ENCODE results near the gene MREG.
"Not testable (repeated sequence)": the region's sequence is repeated elsewhere in the genome, so short reads cannot be mapped to it uniquely, and the experiment has no call there.

Gene MREG

GRCh38 chr2:215966951-215967350 is 46.4 kb downstream of the MREG start:
- H3K36me3 ChIP-seq (ENCODE audit: control insufficient read depth in 5 of 5, insufficient read depth in 5 of 5, low read length in 5 of 5) = peaks cover 3 to 7% (median 6%) of the 10 kb centered on the region in 5 donors
- H3K27me3 ChIP-seq (ENCODE audit: control insufficient read depth in 5 of 5, insufficient read depth in 4 of 5, low read length in 5 of 5) = no peaks in the 10 kb centered on the region
- peaks cover 0 to 20% (median 4%) of the 10 kb centered on the region in 5 donors for H3K4me1 ChIP-seq (ENCODE audit: control insufficient read depth in 5 of 5, insufficient read depth in 5 of 5, low read length in 5 of 5)
- no peaks in the 10 kb centered on the region for H3K9me3 ChIP-seq (ENCODE audit: control insufficient read depth in 5 of 5, low read length in 5 of 5)
- H3K9ac ChIP-seq (ENCODE audit: low read length in 5 of 5) = no peak overlapping the region
- no peak overlapping the region for H3K27ac ChIP-seq (ENCODE audit: low read depth, low read length)
- no peak overlapping the region for H3K4me3 ChIP-seq (ENCODE audit: low read depth in 1 of 5, low read length in 5 of 5)

DNA sequence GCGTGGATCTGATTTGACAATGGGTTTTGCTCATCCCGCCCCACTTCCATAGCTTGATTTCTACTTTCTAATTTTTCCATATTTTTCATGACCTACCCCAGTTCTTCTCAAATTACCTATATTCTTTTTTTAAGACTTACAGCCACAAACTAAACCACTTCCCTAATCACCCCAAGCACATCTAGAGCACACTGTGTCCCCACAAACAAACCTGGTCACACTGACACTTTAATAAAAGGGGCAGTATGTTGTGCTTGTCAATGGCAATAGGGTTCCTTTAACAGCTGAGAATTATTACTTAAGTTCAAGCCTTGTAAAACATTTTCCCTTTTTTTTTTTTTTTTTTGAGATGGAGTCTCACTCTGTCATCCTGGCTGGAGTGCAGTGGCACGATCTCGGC is 47.1 kb downstream of the MREG start:
- Histone ChIP-seq H3K27me3 (ENCODE audit: control insufficient read depth in 5 of 5, insufficient read depth in 4 of 5, low read length in 5 of 5) (no peaks in the 10 kb centered on the region), H3K9ac (ENCODE audit: low read length in 5 of 5) (no peak overlapping the region), H3K9me3 (ENCODE audit: control insufficient read depth in 5 of 5, low read length in 5 of 5) (no peaks in the 10 kb centered on the region), H3K4me3 (ENCODE audit: low read depth in 1 of 5, low read length in 5 of 5) (no peak overlapping the region), H3K27ac (ENCODE audit: low read depth, low read length) (no peak overlapping the region), H3K36me3 (ENCODE audit: control insufficient read depth in 5 of 5, insufficient read depth in 5 of 5, low read length in 5 of 5) (peaks cover 0 to 3% (median 0%) of the 10 kb centered on the region in 5 donors), H3K4me1 (ENCODE audit: control insufficient read depth in 5 of 5, insufficient read depth in 5 of 5, low read length in 5 of 5) (peaks cover 2 to 25% (median 9%) of the 10 kb centered on the region in 5 donors)

- no peaks in the 10 kb centered on the region for H3K27me3 ChIP-seq (ENCODE audit: control insufficient read depth in 5 of 5, insufficient read depth in 4 of 5, low read length in 5 of 5)
- H3K36me3 ChIP-seq (ENCODE audit: control insufficient read depth in 5 of 5, insufficient read depth in 5 of 5, low read length in 5 of 5) = peaks cover 0 to 8% (median 0%) of the 10 kb centered on the region in 5 donors
- H3K4me3 ChIP-seq (ENCODE audit: low read depth in 1 of 5, low read length in 5 of 5) = no peak overlapping the region
Observed at GRCh38 chr2:215965532-215966165, 47.7 kb downstream of the MREG start.

DNA sequence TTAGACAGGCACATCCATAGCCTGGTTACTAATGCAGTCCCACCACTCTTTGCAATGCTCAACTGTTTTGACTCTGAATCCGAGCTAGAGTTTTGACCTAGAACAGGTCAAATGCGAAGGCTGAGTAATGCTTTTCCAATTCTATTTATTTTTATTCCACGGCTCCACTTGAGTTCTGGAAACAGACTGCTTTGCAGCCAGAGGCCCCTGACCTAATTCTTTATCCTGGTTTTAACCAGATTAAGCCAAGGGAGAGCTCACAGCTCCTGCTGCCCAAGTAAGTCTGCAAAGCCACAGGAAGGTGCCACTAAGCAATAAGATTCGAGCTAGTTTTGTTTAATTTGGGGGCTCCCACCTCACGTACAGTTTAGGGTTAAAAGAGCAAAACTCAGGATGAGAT is 51.4 kb downstream of the MREG start:
- Histone ChIP-seq H3K4me1 (ENCODE audit: control insufficient read depth in 5 of 5, insufficient read depth in 5 of 5, low read length in 5 of 5) (peaks cover 2 to 22% (median 9%) of the 10 kb centered on the region in 5 donors), H3K27ac (ENCODE audit: low read depth, low read length) (peak overlapping the region; percentile 42), H3K4me3 (ENCODE audit: low read depth in 1 of 5, low read length in 5 of 5) (no peak overlapping the region), H3K27me3 (ENCODE audit: control insufficient read depth in 5 of 5, insufficient read depth in 4 of 5, low read length in 5 of 5) (no peaks in the 10 kb centered on the region), H3K9me3 (ENCODE audit: control insufficient read depth in 5 of 5, low read length in 5 of 5) (no peaks in the 10 kb centered on the region), H3K9ac (ENCODE audit: low read length in 5 of 5) (peak overlapping the region in 1 of 5 donors; percentile 16), H3K36me3 (ENCODE audit: control insufficient read depth in 5 of 5, insufficient read depth in 5 of 5, low read length in 5 of 5) (peaks cover 0 to 8% (median 0%) of the 10 kb centered on the region in 5 donors)

More at GRCh38 chr2:215965532-215966165, 47.7 kb downstream of the MREG start:
- Histone ChIP-seq H3K4me1 (ENCODE audit: control insufficient read depth in 5 of 5, insufficient read depth in 5 of 5, low read length in 5 of 5) (peaks cover 2 to 25% (median 9%) of the 10 kb centered on the region in 5 donors), H3K27ac (ENCODE audit: low read depth, low read length) (no peak overlapping the region), H3K9me3 (ENCODE audit: control insufficient read depth in 5 of 5, low read length in 5 of 5) (no peaks in the 10 kb centered on the region), H3K9ac (ENCODE audit: low read length in 5 of 5) (no peak overlapping the region)

- Histone ChIP-seq H3K9ac (ENCODE audit: low read length in 5 of 5) (no peak overlapping the region), H3K9me3 (ENCODE audit: control insufficient read depth in 5 of 5, low read length in 5 of 5) (no peaks in the 10 kb centered on the region), H3K27me3 (ENCODE audit: control insufficient read depth in 5 of 5, insufficient read depth in 4 of 5, low read length in 5 of 5) (no peaks in the 10 kb centered on the region), H3K4me1 (ENCODE audit: control insufficient read depth in 5 of 5, insufficient read depth in 5 of 5, low read length in 5 of 5) (peaks cover 2 to 30% (median 9%) of the 10 kb centered on the region in 5 donors), H3K4me3 (ENCODE audit: low read depth in 1 of 5, low read length in 5 of 5) (no peak overlapping the region), H3K27ac (ENCODE audit: low read depth, low read length) (no peak overlapping the region), H3K36me3 (ENCODE audit: control insufficient read depth in 5 of 5, insufficient read depth in 5 of 5, low read length in 5 of 5) (peaks cover 0 to 11% (median 0%) of the 10 kb centered on the region in 5 donors)
Observed at GRCh38 chr2:215958257-215958656, 55.1 kb downstream of the MREG start.

DNA sequence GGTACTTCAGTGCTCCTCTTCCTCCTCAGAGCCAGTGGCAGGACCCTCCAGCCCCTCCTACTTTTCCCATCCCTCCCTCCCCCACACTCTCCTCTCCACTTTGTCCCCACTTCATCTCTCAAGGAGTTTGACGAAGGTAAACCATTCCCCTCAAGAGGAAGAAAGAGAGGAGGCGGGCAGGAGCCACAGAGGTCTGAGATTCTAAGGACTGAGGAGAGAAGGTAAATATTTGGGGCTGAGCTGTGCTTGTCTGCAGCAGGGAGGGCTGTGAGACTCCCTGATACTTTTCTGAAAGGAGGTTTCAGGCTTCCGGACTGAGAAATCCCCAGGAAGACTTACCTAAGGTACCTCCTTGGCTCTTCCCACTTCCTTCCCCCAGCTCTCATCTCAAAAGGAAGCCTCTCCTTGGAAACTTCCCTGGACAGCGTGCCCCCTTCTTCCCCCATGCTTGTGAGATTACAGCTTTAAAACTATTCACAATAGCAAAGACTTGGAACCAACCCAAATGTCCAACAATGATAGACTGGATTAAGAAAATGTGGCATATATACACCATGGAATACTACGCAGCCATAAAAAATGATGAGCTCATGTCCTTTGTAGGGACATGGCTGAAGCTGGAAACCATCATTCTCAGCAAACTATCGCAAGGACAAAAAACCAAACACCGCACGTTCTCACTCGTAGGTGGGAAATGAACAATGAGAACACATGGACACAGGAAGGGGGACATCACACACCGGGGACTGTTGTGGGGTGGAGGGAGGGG is 55.8 kb downstream of the MREG start:
- H3K4me3 ChIP-seq (ENCODE audit: low read depth in 1 of 5, low read length in 5 of 5); H3K36me3 ChIP-seq (ENCODE audit: control insufficient read depth in 5 of 5, insufficient read depth in 5 of 5, low read length in 5 of 5); H3K9me3 ChIP-seq (ENCODE audit: control insufficient read depth in 5 of 5, low read length in 5 of 5); H3K27ac ChIP-seq (ENCODE audit: low read depth, low read length); H3K9ac ChIP-seq (ENCODE audit: low read length in 5 of 5); H3K27me3 ChIP-seq (ENCODE audit: control insufficient read depth in 5 of 5, insufficient read depth in 4 of 5, low read length in 5 of 5): not testable (repeated sequence)
- peaks cover 2 to 25% (median 9%) of the 10 kb centered on the region in 5 donors for H3K4me1 ChIP-seq (ENCODE audit: control insufficient read depth in 5 of 5, insufficient read depth in 5 of 5, low read length in 5 of 5)

- Histone ChIP-seq H3K27me3 (ENCODE audit: control insufficient read depth in 5 of 5, insufficient read depth in 4 of 5, low read length in 5 of 5) (no peaks in the 10 kb centered on the region), H3K4me1 (ENCODE audit: control insufficient read depth in 5 of 5, insufficient read depth in 5 of 5, low read length in 5 of 5) (peaks cover 0 to 10% (median 0%) of the 10 kb centered on the region in 5 donors), H3K9ac (ENCODE audit: low read length in 5 of 5) (no peak overlapping the region), H3K9me3 (ENCODE audit: control insufficient read depth in 5 of 5, low read length in 5 of 5) (no peaks in the 10 kb centered on the region), H3K4me3 (ENCODE audit: low read depth in 1 of 5, low read length in 5 of 5) (no peak overlapping the region), H3K27ac (ENCODE audit: low read depth, low read length) (peak overlapping the region; percentile 58), H3K36me3 (ENCODE audit: control insufficient read depth in 5 of 5, insufficient read depth in 5 of 5, low read length in 5 of 5) (peaks cover 0 to 3% (median 0%) of the 10 kb centered on the region in 5 donors)
Observed at GRCh38 chr2:215952860-215953637, 60.3 kb downstream of the MREG start.

DNA sequence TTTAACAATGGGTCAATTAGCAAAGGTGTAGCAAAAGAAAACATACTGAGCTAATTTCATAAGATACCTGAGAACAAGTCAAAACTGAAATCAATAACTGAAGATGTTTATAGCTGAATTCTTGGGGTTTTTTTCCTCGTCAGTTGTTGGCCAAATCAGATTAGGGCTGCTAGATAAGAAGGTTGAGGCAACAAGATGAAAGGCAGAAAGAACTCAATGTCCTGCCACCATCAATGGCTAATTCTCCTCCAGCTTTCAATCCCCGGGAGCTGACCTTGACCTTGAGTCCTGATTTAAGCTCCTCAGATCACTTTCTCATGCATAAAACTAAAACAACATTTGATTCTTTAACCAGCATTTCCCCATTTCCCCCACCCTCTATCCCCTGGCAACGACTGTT is 61.8 kb downstream of the MREG start:
- Histone ChIP-seq H3K36me3 (ENCODE audit: control insufficient read depth in 5 of 5, insufficient read depth in 5 of 5, low read length in 5 of 5) (peaks cover 2 to 8% (median 4%) of the 10 kb centered on the region in 5 donors), H3K4me1 (ENCODE audit: control insufficient read depth in 5 of 5, insufficient read depth in 5 of 5, low read length in 5 of 5) (peaks cover 0 to 10% (median 0%) of the 10 kb centered on the region in 5 donors), H3K9me3 (ENCODE audit: control insufficient read depth in 5 of 5, low read length in 5 of 5) (no peaks in the 10 kb centered on the region), H3K9ac (ENCODE audit: low read length in 5 of 5) (no peak overlapping the region), H3K27me3 (ENCODE audit: control insufficient read depth in 5 of 5, insufficient read depth in 4 of 5, low read length in 5 of 5) (no peaks in the 10 kb centered on the region), H3K4me3 (ENCODE audit: low read depth in 1 of 5, low read length in 5 of 5) (no peak overlapping the region), H3K27ac (ENCODE audit: low read depth, low read length) (no peak overlapping the region)

DNA sequence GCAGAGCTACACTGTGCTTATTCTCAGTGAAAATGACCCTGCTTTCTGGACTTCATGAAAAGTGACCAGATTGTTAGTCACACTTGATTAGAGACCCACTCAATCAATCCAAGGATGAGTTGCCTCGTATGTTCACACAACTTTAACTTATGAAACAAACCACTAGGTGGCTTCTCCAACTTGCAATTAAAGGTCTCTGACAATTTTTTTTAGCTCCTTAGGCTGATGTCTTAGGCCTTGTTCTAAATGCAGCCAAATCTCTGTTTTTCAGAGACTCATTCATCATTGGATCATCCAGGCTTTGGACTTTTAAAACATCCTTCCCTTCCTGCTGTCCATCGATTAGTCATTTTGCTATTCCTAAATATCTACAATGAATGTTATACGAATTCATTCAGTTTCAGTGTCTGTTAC is 63.4 kb downstream of the MREG start:
- H3K36me3 ChIP-seq (ENCODE audit: control insufficient read depth in 5 of 5, insufficient read depth in 5 of 5, low read length in 5 of 5) = peaks cover 8 to 16% (median 9%) of the 10 kb centered on the region in 5 donors
- H3K4me1 ChIP-seq (ENCODE audit: control insufficient read depth in 5 of 5, insufficient read depth in 5 of 5, low read length in 5 of 5) = peaks cover 0 to 10% (median 0%) of the 10 kb centered on the region in 5 donors
- H3K9me3 ChIP-seq (ENCODE audit: control insufficient read depth in 5 of 5, low read length in 5 of 5) = no peaks in the 10 kb centered on the region
- no peak overlapping the region for H3K27ac ChIP-seq (ENCODE audit: low read depth, low read length)
- H3K9ac ChIP-seq (ENCODE audit: low read length in 5 of 5) = no peak overlapping the region
- H3K4me3 ChIP-seq (ENCODE audit: low read depth in 1 of 5, low read length in 5 of 5) = no peak overlapping the region
- no peaks in the 10 kb centered on the region for H3K27me3 ChIP-seq (ENCODE audit: control insufficient read depth in 5 of 5, insufficient read depth in 4 of 5, low read length in 5 of 5)

Data from subcutaneous abdominal adipose tissue (tissue), 5 donors.